Hepatocyte (in vitro differentiated cells): Measurements from ENCODE around the gene CRABP1. TPM values are rescaled to one million over a fixed set of nuclear protein-coding genes. Genes with fewer than 3 reads are reported as not detected.

Experiments
- DNase-seq: peaks from one replicate; pipeline ENCODE4 v3.0.0-alpha.2; 2016; ENCODE audit warnings: low spot score
- H2AFZ ChIP-seq: fragments of 200-600 bp; sonication (generic); 2 replicates; pipeline ENCODE4 v1.6.0; 2016; ENCODE audit warnings: antibody characterized with exemption, mild to moderate bottlenecking
- H3K27ac ChIP-seq: fragments of 200-600 bp; sonication (generic); 2 replicates; pipeline ENCODE4 v1.5.1; 2016; ENCODE audit warnings: mild to moderate bottlenecking
- H3K27me3 ChIP-seq: fragments of 200-600 bp; sonication (generic); 2 replicates; pipeline ENCODE4 v1.6.1; 2016
- H3K36me3 ChIP-seq: fragments of 200-600 bp; sonication (generic); replicated peaks from 2 replicates; pipeline ENCODE4 v1.5.1; 2016; ENCODE audit warnings: low read depth; ENCODE audit not compliant: insufficient read depth
- H3K4me1 ChIP-seq: fragments of 200-600 bp; sonication (generic); 2 replicates; pipeline ENCODE4 v1.5.1; 2016; ENCODE audit warnings: mild to moderate bottlenecking, moderate library complexity; ENCODE audit not compliant: insufficient read depth
- H3K4me2 ChIP-seq: fragments of 200-600 bp; sonication (generic); 2 replicates; pipeline ENCODE4 v1.6.0; 2016
- H3K4me3 ChIP-seq: fragments of 200-600 bp; sonication (generic); 2 replicates; pipeline ENCODE4 v1.5.1; 2016; ENCODE audit warnings: mild to moderate bottlenecking
- H3K79me2 ChIP-seq: fragments of 200-600 bp; sonication (generic); 2 replicates; pipeline ENCODE4 v1.6.0; 2017; ENCODE audit warnings: mild to moderate bottlenecking
- H3K9me2 ChIP-seq: fragments of 200-600 bp; sonication (generic); replicated peaks from 2 replicates; pipeline ENCODE4 v1.6.0; 2017; ENCODE audit warnings: mild to moderate bottlenecking; ENCODE audit not compliant: insufficient read depth
- H3K9me3 ChIP-seq: fragments of 200-600 bp; sonication (generic); 2 replicates; pipeline ENCODE4 v1.5.1; 2016; ENCODE audit warnings: low read depth, mild to moderate bottlenecking
- H4K20me1 ChIP-seq: fragments of 200-600 bp; sonication (generic); 2 replicates; pipeline ENCODE4 v1.6.0; 2016; ENCODE audit warnings: mild to moderate bottlenecking; ENCODE audit not compliant: insufficient read depth, poor library complexity, severe bottlenecking
- CTCF ChIP-seq: fragments of 200-600 bp; sonication (generic); IDR thresholded peaks from 2 replicates; pipeline ENCODE4 v1.5.1; 2016; ENCODE audit warnings: antibody characterized with exemption, mild to moderate bottlenecking; ENCODE audit not compliant: poor library complexity
- EZH2 ChIP-seq: fragments of 200-600 bp; sonication (generic); IDR thresholded peaks from 2 replicates; pipeline ENCODE4 v1.6.1; 2016; ENCODE audit warnings: antibody characterized with exemption, mild to moderate bottlenecking, borderline replicate concordance
- EZH2phosphoT487 ChIP-seq: fragments of 200-600 bp; sonication (generic); IDR thresholded peaks from one replicate; pipeline ENCODE4 v1.6.1; 2018; ENCODE audit warnings: antibody characterized with exemption, mild to moderate bottlenecking, low read depth, moderate library complexity; ENCODE audit not compliant: unreplicated experiment, severe bottlenecking
- WGBS: methylation state at CpG from one replicate; pipeline ENCODE4 v1.1.6; 2016; ENCODE audit warnings: low lambda C conversion rate; ENCODE audit errors: missing lambda C conversion rate; 5-methylcytosine and 5-hydroxymethylcytosine counted together
- polyA plus RNA-seq: library from polyadenylated mRNA; unstranded; fragments of >200 nt; fragmentation: Nextera tagmentation; extraction: Ambion mirVana; gene quantifications from 2 replicates; pipeline ENCODE4 v1.2.1, GENCODE V29; 2016
- total RNA-seq: library from RNA; depleted of rRNA; stranded (reverse); fragments of >200 nt; gene quantifications from 2 replicates; pipeline ENCODE4 v1.2.3, GENCODE V29; 2014

Gene CRABP1
- total and polyA plus RNA-seq, 2 experiments from 2014 or later: 140 to 179 TPM

DNA sequence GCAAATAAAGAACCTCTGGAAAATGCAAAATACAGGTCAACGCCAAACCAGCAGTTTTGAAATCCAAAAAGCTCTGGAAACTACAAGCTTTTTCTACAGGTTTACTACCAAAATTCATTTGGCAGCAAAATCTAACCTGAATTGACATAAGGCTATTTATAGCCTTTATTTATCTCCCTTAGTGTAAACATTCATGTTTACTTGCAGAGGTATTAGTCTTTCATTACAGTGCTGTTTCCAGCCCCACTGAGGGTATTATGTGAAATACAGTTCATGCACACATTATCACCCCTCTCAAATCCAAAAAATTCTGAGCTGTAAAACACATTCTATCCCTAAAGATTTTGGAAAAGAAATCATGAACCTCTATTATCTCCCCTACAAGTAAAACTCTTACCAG lies 47.9 kb upstream of the CRABP1 start:
- TF ChIP-seq EZH2phosphoT487 (no peak), CTCF (no peak), EZH2 (no peak)

GRCh38 chr15:78299101-78299930 lies 40.8 kb upstream of the CRABP1 start, which contains the start of gene SKIC8:
SKIC8 (minus strand) TSS chr15:78299609; CDS start chr15:78295686, 3,923 bp downstream.
- H3K4me2 ChIP-seq: peak within 1 kb of the TSS; percentile 83
- H3K4me3 ChIP-seq: peak within 1 kb of the TSS; percentile 65
- no peak for TF ChIP-seq CTCF
- under 1% methylated on average over 54 of the region's 55 CpGs for WGBS
- no peaks in the 10 kb centered on the region for H3K36me3 ChIP-seq
- H3K27me3 ChIP-seq: no peaks in the 10 kb centered on the region
- H3K4me1 ChIP-seq: peaks cover 16% of the 10 kb centered on the region
- no peaks in the 10 kb centered on the region for H4K20me1 ChIP-seq
- peaks cover 38% of the 10 kb centered on the region for H3K79me2 ChIP-seq
- no peaks in the 10 kb centered on the region for H3K9me3 ChIP-seq
- no peaks in the 10 kb centered on the region for H3K9me2 ChIP-seq
- peak within 1 kb of the TSS; percentile 78 for H3K27ac ChIP-seq
- H2AFZ ChIP-seq: peak within 1 kb of the TSS; percentile 80
- peak; percentile 98 for DNase-seq

More for the DNA sequence above, 47.9 kb upstream of the CRABP1 start:
- Histone ChIP-seq H2AFZ (no peak overlapping the region), H3K36me3 (no peaks in the 10 kb centered on the region), H3K4me3 (no peak overlapping the region), H3K27ac (peak overlapping the region; percentile 29), H3K9me2 (no peaks in the 10 kb centered on the region), H3K4me2 (no peak overlapping the region), H4K20me1 (no peaks in the 10 kb centered on the region), H3K4me1 (peaks cover 9% of the 10 kb centered on the region), H3K27me3 (no peaks in the 10 kb centered on the region), H3K9me3 (no peaks in the 10 kb centered on the region), H3K79me2 (peaks cover 20% of the 10 kb centered on the region)
- no peak for DNase-seq
- WGBS: 96% methylated on average over 1 of the region's 1 CpG

DNA sequence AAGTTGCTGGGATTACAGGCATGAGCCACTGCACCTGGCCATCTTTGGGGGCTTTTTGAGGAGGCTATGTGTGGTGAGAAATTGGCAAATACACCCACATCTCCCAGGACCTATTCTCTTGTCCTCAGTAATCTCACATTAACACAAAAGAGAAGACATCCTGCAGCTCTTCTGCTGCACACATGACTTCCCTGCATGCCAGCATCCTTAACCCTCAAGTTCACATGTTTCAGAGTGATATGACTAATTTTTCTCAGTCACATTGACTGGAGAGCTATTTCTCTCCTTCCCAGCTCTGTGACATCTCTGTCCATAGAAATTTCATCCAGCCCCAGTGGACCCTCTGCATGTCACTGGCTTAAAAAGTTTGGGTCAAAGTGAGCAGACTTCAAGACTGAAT lies 38.8 kb upstream of the CRABP1 start:
- Histone ChIP-seq H3K9me3 (no peaks in the 10 kb centered on the region), H3K4me3 (no peak overlapping the region), H3K79me2 (peaks cover 28% of the 10 kb centered on the region), H3K27ac (no peak overlapping the region), H3K4me1 (peaks cover 16% of the 10 kb centered on the region), H4K20me1 (no peaks in the 10 kb centered on the region), H3K9me2 (no peaks in the 10 kb centered on the region), H3K27me3 (no peaks in the 10 kb centered on the region), H3K4me2 (no peak overlapping the region), H3K36me3 (no peaks in the 10 kb centered on the region), H2AFZ (no peak overlapping the region)
- no peak for DNase-seq
- no peak for TF ChIP-seq EZH2phosphoT487
- TF ChIP-seq EZH2: no peak
- TF ChIP-seq CTCF: no peak
